T-helper 2 cell treated with Interferon-gamma antibody and Interleukin-4, amounts not matched to agents 5 μg/mL and 100 μg/mL, for 36 hours (primary cell): Measurements from ENCODE around the gene PRDM16.
"Not testable (repeated sequence)": the region's sequence is repeated elsewhere in the genome, so short reads cannot be mapped to it uniquely, and the experiment has no call there.

Experiments
- DNase-seq: peaks from one replicate; pipeline ENCODE4 v3.0.0; 2021; ENCODE audit warnings: low spot score
- H3K27ac Mint-ChIP-seq: one replicate; pipeline ENCODE4 v1.8.0; 2021; ENCODE audit warnings: mild to moderate bottlenecking, mixed read lengths
- H3K27me3 Mint-ChIP-seq: one replicate; pipeline ENCODE4 v1.8.0; 2021; ENCODE audit warnings: low read depth, mixed read lengths
- H3K36me3 Mint-ChIP-seq: one replicate; pipeline ENCODE4 v1.8.0; 2021; ENCODE audit warnings: low read depth, mixed read lengths
- H3K4me1 Mint-ChIP-seq: one replicate; pipeline ENCODE4 v1.8.0; 2021; ENCODE audit warnings: low read depth, mixed read lengths
- H3K4me3 Mint-ChIP-seq: one replicate; pipeline ENCODE4 v1.8.0; 2022; ENCODE audit warnings: mild to moderate bottlenecking, moderate library complexity, mixed read lengths
- H3K9me3 Mint-ChIP-seq: one replicate; pipeline ENCODE4 v1.8.0; 2021; ENCODE audit warnings: mixed read lengths

PRDM16 gene

DNA sequence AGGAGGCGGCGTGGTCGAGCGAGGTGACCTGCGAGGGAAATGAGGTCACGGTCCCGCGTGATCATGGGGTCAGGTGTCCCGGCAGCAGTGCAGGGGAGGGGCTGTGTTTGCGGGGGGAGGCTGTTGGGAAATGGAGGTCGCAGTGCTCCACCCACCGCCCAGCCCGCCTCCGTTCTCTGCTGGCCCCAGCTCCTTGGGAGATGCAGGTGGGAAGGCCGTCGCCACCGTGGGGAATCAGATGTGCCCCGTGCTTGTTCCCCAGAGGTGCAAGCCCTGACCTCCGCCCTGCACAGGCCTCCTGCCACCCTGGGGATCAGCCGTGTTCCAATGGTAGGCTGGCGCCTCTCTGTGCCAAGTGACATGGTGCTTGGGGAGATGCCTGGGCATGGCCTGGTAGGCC is 95.7 kb downstream of the PRDM16 start:
- Mint-ChIP-seq H3K4me3 (no peak overlapping the region), H3K4me1 (no peaks in the 10 kb centered on the region), H3K36me3 (no peaks in the 10 kb centered on the region), H3K9me3 (no peaks in the 10 kb centered on the region), H3K27me3 (peaks cover 4% of the 10 kb centered on the region), H3K27ac (no peak overlapping the region)
- no peak for DNase-seq

- H3K27me3 Mint-ChIP-seq, H3K4me1 Mint-ChIP-seq, H3K27ac Mint-ChIP-seq, DNase-seq, H3K36me3 Mint-ChIP-seq, H3K4me3 Mint-ChIP-seq, H3K9me3 Mint-ChIP-seq: not testable (repeated sequence)
Observed at GRCh38 chr1:3165189-3165588, 96.2 kb downstream of the PRDM16 start.

GRCh38 chr1:3166206-3166918 is 97.4 kb downstream of the PRDM16 start:
- H3K9me3 Mint-ChIP-seq, result no peaks in the 10 kb centered on the region
- no peaks in the 10 kb centered on the region for H3K4me1 Mint-ChIP-seq
- H3K36me3 Mint-ChIP-seq, result no peaks in the 10 kb centered on the region
- H3K4me3 Mint-ChIP-seq, result no peak overlapping the region
- peaks cover 5% of the 10 kb centered on the region for H3K27me3 Mint-ChIP-seq
- no peak for DNase-seq
- no peak overlapping the region for H3K27ac Mint-ChIP-seq

DNA sequence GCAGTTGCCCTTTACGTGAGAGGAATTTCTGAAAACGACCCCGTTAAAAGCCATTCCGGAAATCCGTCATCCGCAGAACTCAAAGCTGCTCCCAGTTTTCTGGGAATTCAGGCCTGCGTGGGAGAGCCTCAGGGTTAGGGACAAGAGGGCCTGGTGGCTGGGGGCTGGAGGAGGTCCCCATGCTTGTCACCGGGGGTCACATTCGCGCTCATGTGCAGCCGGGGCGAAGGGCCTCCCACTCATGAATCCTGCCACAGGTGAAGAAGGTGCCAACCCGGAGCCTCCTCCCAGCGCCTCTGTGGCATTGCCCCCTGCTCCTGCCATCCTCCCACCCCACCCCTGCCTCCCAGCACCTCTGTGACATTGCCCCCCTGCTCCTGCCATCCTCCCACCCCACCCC is 98.3 kb downstream of the PRDM16 start:
- DNase-seq, result no peak
- no peak overlapping the region for H3K27ac Mint-ChIP-seq
- H3K4me1 Mint-ChIP-seq, result no peaks in the 10 kb centered on the region
- H3K36me3 Mint-ChIP-seq, result no peaks in the 10 kb centered on the region
- H3K27me3 Mint-ChIP-seq, result peaks cover 6% of the 10 kb centered on the region
- H3K9me3 Mint-ChIP-seq, result no peaks in the 10 kb centered on the region
- H3K4me3 Mint-ChIP-seq, result no peak overlapping the region

DNA sequence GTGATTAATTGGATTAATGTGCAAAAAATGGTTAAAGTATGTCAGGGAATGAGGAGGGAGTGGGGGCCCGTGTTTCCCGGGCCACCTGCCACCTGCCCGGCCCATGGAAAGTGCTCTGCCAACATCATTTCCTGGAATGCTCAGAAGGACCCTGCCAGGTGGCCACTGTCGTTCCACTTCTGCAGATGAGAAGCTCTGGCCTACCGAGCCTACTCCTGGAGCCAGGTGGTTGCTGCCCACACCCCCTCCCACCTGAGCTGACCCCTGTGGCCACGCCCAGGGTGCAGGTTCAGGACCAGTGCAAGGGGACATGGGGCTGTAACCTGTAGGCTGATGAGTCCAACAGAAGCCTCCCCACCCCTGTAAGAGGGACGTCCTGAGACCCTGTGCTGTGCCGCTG is 99.7 kb downstream of the PRDM16 start:
- H3K27me3 Mint-ChIP-seq, result peaks cover 6% of the 10 kb centered on the region
- DNase-seq, result no peak
- H3K9me3 Mint-ChIP-seq, result no peaks in the 10 kb centered on the region
- no peaks in the 10 kb centered on the region for H3K4me1 Mint-ChIP-seq
- no peaks in the 10 kb centered on the region for H3K36me3 Mint-ChIP-seq
- no peak overlapping the region for H3K4me3 Mint-ChIP-seq
- no peak overlapping the region for H3K27ac Mint-ChIP-seq

DNA sequence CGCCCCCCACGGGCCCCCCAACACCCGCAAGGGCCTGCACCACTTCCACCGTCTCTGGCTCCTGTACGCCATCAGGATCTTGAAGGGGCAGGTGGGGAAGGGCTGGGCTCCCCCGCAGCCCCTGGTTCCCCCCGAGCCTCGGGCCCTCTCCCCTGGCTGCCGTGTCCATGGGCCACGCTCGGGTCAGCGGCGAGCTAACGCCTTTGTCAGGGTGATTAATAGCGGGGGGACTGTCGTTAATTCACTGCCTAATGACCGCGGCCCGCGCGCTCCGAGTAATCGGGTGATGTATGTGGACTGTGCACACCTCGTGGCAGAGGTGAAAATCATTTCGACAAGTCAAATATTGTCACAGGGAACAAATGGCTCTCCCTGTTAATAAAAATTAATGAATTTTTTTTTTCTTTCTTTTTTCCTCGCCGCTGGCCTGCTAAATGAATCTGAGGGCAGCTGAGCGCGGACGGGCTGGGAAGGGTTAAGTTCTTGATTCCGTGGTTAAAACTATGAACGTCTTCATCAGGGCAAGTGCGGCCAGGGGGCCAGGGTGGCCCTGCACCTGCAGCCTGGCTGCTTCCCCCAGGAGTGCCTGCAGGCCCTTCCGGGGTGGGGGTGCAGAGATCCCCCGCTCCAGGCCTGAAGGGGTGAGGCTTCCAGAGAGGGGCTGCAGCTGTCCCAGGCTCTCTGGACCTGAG is 100.8 kb downstream of the PRDM16 start:
- H3K27ac Mint-ChIP-seq, result no peak overlapping the region
- H3K27me3 Mint-ChIP-seq, result peaks cover 13% of the 10 kb centered on the region
- DNase-seq, result no peak
- H3K4me3 Mint-ChIP-seq, result no peak overlapping the region
- H3K9me3 Mint-ChIP-seq, result no peaks in the 10 kb centered on the region
- no peaks in the 10 kb centered on the region for H3K36me3 Mint-ChIP-seq
- H3K4me1 Mint-ChIP-seq, result no peaks in the 10 kb centered on the region

GRCh38 chr1:3170561-3171453 is 101.8 kb downstream of the PRDM16 start:
- Mint-ChIP-seq H3K36me3 (no peaks in the 10 kb centered on the region), H3K27me3 (peaks cover 13% of the 10 kb centered on the region), H3K27ac (no peak overlapping the region), H3K4me1 (no peaks in the 10 kb centered on the region), H3K9me3 (no peaks in the 10 kb centered on the region), H3K4me3 (no peak overlapping the region)
- DNase-seq, result no peak

DNA sequence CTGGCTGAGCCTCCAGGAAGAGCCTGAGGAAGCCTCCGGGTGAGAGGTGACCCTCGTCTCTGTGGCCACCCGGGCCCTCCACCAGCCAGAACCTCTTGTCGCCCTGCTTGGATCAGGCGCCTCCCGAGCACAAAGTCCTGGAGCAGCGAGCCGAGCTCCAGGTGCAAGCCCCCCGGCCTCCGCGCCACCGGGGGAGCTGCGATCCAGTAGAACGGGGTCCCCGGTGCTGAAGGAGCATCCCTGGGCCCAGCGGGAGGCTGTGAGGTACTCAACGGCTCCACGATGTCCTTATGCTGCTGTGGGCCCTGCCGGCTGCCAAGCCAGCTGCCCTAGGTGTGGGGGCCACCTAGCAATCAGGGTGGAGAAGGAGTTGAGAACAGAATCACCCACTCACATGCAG is 102.8 kb downstream of the PRDM16 start:
- Mint-ChIP-seq H3K27me3 (peaks cover 13% of the 10 kb centered on the region), H3K36me3 (no peaks in the 10 kb centered on the region), H3K4me1 (no peaks in the 10 kb centered on the region), H3K27ac (no peak overlapping the region), H3K9me3 (no peaks in the 10 kb centered on the region), H3K4me3 (no peak overlapping the region)
- DNase-seq, result no peak

DNA sequence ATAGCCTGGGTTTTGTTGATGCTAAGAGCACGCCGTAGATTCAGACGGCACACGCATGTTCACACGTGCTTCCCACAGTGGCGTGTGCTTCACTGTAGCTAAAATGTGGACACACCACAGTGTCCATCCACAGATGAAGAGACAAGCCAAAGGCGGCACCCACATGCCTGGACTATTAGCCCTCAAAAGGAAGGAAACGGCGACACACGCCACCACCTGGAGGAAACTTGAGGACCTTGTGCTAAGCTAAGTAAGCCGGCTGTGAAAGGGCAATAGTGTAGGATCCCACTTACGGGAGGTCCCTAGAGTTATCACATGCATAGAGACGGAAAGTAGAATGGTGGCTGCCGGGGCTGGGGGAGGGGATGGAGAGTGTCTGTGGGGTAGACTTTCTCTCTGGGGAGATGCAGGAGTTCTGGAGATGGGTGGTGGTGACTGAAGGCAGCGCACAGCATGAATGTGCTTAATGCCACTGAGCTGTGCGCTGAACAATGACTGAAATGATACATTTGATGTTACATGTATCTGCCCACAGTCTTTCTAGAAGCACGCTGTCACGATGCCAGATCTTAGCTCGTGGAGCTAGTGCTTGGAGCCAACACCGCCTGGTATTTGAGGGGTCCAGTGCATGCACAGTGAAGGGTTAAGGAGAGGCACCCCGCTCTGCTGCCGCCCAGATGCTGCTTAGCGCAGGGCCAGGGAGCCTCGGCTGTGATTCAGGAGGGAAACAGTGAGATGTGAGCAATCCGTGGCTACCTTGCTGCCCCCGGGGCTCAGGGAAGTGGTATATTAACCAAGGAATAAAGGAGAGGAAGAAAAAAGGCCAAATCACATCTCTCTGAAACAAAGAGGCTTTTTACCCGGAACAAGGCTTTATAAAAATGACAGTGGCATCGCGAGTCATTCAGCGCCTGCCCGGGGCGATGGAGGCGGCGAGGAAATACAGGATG is 103.7 kb downstream of the PRDM16 start:
- Mint-ChIP-seq H3K9me3 (no peaks in the 10 kb centered on the region), H3K27me3 (peaks cover 13% of the 10 kb centered on the region), H3K36me3 (no peaks in the 10 kb centered on the region), H3K4me1 (no peaks in the 10 kb centered on the region), H3K4me3 (no peak overlapping the region), H3K27ac (no peak overlapping the region)
- DNase-seq, result no peak

GRCh38 chr1:3173381-3173980 is 104.5 kb downstream of the PRDM16 start:
- Mint-ChIP-seq H3K27me3 (peaks cover 13% of the 10 kb centered on the region), H3K4me1 (no peaks in the 10 kb centered on the region), H3K27ac (no peak overlapping the region), H3K9me3 (no peaks in the 10 kb centered on the region), H3K4me3 (no peak overlapping the region), H3K36me3 (no peaks in the 10 kb centered on the region)
- no peak for DNase-seq

- Mint-ChIP-seq H3K4me3 (no peak overlapping the region), H3K36me3 (no peaks in the 10 kb centered on the region), H3K9me3 (no peaks in the 10 kb centered on the region), H3K27me3 (peaks cover 13% of the 10 kb centered on the region), H3K4me1 (no peaks in the 10 kb centered on the region), H3K27ac (no peak overlapping the region)
- DNase-seq, result no peak
Observed at GRCh38 chr1:3174487-3175247, 105.7 kb downstream of the PRDM16 start.

DNA sequence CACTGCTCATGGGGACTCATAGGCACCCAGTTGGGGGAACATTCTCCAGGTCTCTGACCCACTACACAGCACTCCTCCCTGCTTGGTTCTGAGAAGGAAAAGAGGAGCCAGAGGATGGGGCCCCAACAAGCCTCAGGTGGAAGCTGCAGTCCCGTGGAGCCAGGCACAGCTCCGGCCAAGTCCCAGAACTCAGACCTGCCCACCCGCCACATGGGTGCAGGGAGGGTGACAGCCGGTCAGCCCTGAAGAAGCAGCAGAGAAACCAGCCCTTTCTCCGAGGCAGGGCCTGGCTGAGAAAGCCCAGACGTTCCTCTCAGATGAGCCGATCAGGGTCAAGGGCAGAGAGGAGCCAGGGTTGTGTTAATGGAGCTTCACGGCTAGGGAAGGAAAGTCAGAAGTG is 106.5 kb downstream of the PRDM16 start:
- H3K36me3 Mint-ChIP-seq, result no peaks in the 10 kb centered on the region
- DNase-seq, result no peak
- H3K27me3 Mint-ChIP-seq, result peaks cover 13% of the 10 kb centered on the region
- no peaks in the 10 kb centered on the region for H3K9me3 Mint-ChIP-seq
- H3K4me1 Mint-ChIP-seq, result no peaks in the 10 kb centered on the region
- H3K27ac Mint-ChIP-seq, result no peak overlapping the region
- no peak overlapping the region for H3K4me3 Mint-ChIP-seq
